Measurements from ENCODE around the gene AATF.

AATF gene

GRCh38 chr17:36948717-36949460 is at the start of gene AATF:
Gene AATF, plus strand, starts transcription at chr17:36948954. Its CDS starts 172 bp downstream, at chr17:36949126.
- peak; percentile 67 for DNase-seq (ENCODE audit: low read depth)

- no peak for DNase-seq (ENCODE audit: low read depth)
Observed at GRCh38 chr17:36899250-36900159, 49.2 kb upstream of the AATF start.

GRCh38 chr17:36900160-36900512 is 48.6 kb upstream of the AATF start:
- no peak for DNase-seq (ENCODE audit: low read depth)

- DNase-seq (ENCODE audit: low read depth) = no peak
Observed at GRCh38 chr17:36901506-36901905, 47.2 kb upstream of the AATF start.

GRCh38 chr17:36907407-36907806 is 41.3 kb upstream of the AATF start:
- no peak for DNase-seq (ENCODE audit: low read depth)

GRCh38 chr17:36910513-36910912 is 38.2 kb upstream of the AATF start:
- DNase-seq (ENCODE audit: low read depth) = no peak

GRCh38 chr17:36911001-36911400 is 37.8 kb upstream of the AATF start:
- no peak for DNase-seq (ENCODE audit: low read depth)

GRCh38 chr17:36913132-36913531 is 35.6 kb upstream of the AATF start:
- DNase-seq (ENCODE audit: low read depth) = no peak

GRCh38 chr17:36918211-36918691 is 30.5 kb upstream of the AATF start:
- no peak for DNase-seq (ENCODE audit: low read depth)

GRCh38 chr17:36919407-36919968 is 29.3 kb upstream of the AATF start:
- DNase-seq (ENCODE audit: low read depth) = no peak

- DNase-seq (ENCODE audit: low read depth) = no peak
Observed at GRCh38 chr17:36920032-36921005, 28.4 kb upstream of the AATF start.

GRCh38 chr17:36921095-36921851 is 27.5 kb upstream of the AATF start:
- DNase-seq (ENCODE audit: low read depth) = no peak

- no peak for DNase-seq (ENCODE audit: low read depth)
Observed at GRCh38 chr17:36922175-36922574, 26.6 kb upstream of the AATF start.

GRCh38 chr17:36923814-36924221 is 24.9 kb upstream of the AATF start:
- no peak for DNase-seq (ENCODE audit: low read depth)

GRCh38 chr17:36926226-36926625 is 22.5 kb upstream of the AATF start:
- DNase-seq (ENCODE audit: low read depth) = no peak

- no peak for DNase-seq (ENCODE audit: low read depth)
Observed at GRCh38 chr17:36926701-36927100, 22.1 kb upstream of the AATF start.

GRCh38 chr17:36928471-36929345 is 20.0 kb upstream of the AATF start:
- no peak for DNase-seq (ENCODE audit: low read depth)

- DNase-seq (ENCODE audit: low read depth) = no peak
Observed at GRCh38 chr17:36929851-36930582, 18.7 kb upstream of the AATF start.

- no peak for DNase-seq (ENCODE audit: low read depth)
Observed at GRCh38 chr17:36930583-36930900, 18.2 kb upstream of the AATF start.

Measured in GM04503 (cell line).